Dedifferentiated amniotic fluid mesenchymal stem cell (primary cell): ENCODE data around the gene PREX1.
"Not testable (repeated sequence)": the region's sequence is repeated elsewhere in the genome, so short reads cannot be mapped to it uniquely, and the experiment has no call there.

Source experiments
- DNase-seq: peaks from one replicate; pipeline ENCODE4 v3.0.0-alpha.2; 2016; ENCODE audit errors: extremely low spot score

Gene PREX1

GRCh38 chr20:48826480-48826879 lies 1.3 kb downstream of the PREX1 start:
- DNase-seq: not testable (repeated sequence)

DNA sequence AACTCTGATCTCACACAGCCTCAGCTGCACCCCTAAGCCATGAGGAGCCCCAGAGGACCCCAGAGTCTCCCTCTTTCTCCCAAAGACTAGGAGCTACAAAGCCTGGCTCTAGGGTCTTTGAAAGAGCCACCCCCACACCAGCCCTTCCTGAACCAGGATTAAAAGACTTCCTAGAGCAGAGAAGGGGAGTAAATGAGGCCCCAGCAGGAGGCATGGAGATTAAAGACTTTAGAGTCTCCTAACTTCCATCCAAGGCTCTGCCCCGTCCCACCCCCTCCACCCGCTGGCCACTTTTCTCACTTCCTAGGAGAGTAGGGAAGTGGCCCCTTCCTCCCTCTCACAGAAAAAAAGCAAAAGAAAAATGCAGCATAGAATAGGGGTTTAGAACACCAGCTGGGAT lies 1.7 kb downstream of the PREX1 start:
- no peak for DNase-seq

DNA sequence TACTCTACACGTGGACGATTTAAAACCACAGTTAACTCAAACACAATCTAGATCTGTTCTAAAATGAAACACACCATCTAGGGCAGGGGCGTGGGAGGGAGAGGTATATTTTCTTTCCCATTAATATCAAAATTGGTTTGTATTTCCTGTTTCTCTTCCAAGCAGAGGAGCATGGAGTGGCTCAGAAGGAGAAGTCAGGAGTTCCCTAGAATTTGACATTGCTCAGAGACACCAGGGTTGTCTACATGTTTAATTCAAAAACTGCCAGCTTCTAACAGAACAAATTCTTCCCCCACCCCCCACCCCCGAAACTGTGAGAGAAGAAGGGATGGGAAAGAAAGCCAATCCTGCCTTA lies 2.3 kb downstream of the PREX1 start:
- no peak for DNase-seq

GRCh38 chr20:48824830-48825565 lies 2.8 kb downstream of the PREX1 start:
- DNase-seq: no peak

DNA sequence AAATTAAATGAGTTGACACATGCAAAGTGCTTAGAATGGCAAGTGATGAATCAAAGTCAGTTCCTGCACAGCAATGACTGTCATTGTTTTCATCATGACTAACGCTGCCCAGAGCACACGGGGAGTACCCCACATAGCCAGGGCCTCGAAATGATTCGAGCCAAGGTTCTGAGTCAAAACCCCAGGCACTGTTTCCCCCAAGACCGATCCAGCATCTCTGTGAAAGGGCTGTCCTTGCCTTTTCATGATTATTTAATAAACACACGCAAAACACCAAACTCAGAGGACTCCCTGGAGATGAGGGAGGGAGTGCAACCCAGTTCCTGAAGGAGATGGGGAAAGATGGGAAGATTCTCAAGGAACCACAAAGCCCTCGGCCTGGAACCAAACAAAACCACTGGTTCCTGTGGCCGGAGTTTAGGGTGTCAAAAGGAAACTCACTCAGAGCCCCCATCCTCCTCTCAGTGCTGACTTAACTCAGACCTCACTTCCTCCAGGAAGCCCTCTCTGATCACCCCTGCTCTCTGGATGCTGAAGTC lies 3.8 kb downstream of the PREX1 start:
- no peak for DNase-seq

GRCh38 chr20:48823476-48823875 lies 4.3 kb downstream of the PREX1 start:
- DNase-seq: no peak

DNA sequence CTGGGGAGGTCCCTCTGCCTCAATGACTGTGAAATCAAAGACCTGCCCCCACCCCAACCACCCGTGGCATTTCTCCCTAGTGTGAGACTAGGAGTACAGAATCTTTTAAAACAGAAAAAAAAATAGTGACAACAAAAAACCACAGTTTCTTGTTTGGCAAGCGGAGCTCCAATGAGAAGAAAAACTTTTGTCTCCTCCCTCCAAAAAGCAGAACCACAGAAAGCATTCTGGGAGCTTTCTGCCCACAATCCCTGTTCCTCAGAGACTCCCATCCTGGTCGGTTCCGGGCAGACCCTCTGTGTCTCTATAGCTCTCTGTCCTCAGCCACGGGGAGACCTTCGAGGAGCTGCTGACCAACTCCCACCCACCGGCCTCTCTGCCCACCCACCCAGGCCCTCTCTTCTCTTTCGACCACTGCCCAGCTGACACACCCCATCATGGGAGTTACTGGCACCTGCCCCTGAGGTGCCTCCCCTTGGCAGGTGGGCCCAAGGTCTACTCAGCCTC lies 4.9 kb downstream of the PREX1 start:
- DNase-seq: no peak

DNA sequence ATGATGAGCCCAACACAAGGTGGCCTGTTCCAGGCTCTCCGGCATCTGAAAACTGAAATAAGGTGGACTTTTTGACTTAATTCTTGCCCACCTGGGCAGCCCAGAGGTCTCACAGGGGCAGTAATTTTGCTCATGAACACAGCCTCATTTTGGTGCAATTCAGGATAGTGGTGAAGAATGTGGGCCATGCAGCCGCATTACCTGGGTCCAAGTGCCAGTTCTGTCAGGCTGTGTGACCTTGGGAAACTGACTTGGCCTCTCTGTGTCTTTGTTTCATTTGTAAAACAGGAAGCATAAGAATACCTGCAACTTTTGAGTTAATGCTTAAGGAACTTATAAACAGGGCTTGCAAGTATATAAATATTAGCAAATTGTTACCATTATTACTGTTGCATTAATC lies 5.6 kb downstream of the PREX1 start:
- DNase-seq: no peak

GRCh38 chr20:48821261-48821920 lies 6.4 kb downstream of the PREX1 start:
- no peak for DNase-seq

DNA sequence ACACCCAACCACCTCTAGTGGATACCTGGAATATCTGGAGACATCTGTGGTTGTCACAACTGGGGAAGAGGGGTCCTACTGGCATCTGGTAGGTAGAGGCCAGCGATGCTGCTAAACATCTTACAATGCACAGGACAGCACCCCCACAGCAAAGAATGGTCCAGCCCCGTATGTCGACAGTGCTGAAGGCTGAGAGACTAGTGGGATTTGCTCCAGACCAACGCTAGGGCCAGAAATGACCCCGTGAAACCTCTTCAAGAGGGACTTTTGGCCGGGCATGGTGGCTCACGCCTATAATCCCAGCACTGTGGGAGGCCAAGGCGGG lies 7.2 kb downstream of the PREX1 start:
- DNase-seq: no peak

- no peak for DNase-seq
Observed at GRCh38 chr20:48819821-48820648, 7.8 kb downstream of the PREX1 start.

GRCh38 chr20:48819089-48819488 lies 8.7 kb downstream of the PREX1 start:
- DNase-seq: no peak

GRCh38 chr20:48818481-48818987 lies 9.3 kb downstream of the PREX1 start:
- DNase-seq: no peak

DNA sequence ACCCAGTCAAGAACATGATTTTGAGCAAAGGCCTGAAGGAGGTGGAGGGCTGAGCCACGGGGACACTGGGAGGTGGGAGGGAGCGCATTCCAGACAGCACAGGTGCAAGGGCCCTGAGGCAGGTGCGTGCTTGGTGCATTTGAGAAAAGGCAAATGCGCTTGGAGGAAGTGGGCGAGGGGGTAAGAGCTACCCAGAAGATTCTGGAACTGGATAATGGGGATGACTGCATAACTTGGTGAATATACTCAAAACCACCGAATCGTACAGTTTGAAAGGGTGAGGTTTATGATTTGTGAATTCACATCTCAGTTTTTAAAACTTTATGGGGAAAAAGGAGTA lies 9.8 kb downstream of the PREX1 start:
- DNase-seq: no peak

GRCh38 chr20:48817367-48818030 lies 10.3 kb downstream of the PREX1 start:
- DNase-seq: no peak

- no peak for DNase-seq
Observed at GRCh38 chr20:48816282-48817205, 11.3 kb downstream of the PREX1 start.

DNA sequence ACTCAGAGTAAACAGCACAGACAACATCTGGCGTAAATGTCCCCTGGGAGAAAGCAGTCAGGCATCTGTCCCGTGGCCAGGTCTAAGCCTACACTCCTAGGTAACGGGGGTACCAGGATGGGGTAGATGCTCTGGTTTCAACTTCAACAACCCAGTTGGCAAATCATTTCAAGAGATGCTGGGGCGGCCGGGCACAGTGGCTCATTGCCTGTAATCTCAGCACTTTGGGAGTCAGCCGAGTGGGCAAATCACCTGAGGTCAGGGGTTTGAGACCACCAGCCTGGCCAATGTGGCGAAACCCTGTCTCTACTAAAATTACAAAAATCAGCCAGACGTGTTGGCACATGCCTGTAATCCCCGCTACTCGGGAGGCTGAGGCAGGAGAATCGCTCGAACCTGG lies 12.3 kb downstream of the PREX1 start:
- no peak for DNase-seq

GRCh38 chr20:48814633-48815032 lies 13.2 kb downstream of the PREX1 start:
- no peak for DNase-seq

DNA sequence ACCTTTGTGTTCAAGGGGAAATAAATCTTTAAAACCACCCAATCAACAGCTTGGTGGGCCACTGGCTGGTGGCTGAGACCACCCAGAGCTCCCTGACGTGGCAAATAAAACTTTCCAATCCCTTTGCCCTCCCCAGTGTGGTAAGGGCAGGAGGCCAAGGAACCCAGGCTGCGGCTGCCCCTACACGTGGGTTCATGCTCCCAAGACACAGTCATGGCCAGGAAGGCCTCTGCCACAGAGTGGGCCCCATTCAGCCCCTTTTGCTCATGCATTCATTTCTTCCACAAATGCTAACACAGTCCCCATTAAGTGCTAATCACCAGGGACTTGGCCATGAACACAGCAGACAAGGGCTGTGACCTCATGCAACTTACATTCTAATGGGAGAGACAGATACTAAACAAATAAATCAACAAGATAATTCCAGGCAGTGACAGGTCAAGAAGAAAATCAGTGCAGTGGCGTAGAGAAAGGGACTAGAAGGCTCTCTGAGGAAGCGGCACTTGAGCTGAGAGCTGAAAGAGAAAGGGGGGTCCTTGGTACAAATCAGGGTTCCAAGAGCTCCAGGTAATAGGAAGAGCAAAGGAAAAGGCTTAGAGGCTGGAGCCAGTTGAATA lies 13.8 kb downstream of the PREX1 start:
- DNase-seq: no peak

DNA sequence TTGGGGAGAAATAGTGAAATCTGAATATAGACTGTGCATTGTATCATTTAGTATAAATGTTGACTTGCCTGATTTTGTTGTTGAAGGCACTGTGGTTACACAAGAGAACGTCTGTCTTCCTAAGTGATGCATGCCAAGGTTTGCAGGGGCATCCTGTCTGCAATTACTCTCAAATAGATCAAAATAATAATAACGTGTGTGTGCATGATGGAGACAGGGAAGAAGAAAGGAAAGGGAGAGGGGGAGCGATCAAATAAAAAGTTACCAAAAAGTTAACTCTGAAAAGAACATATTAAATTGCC lies 14.4 kb downstream of the PREX1 start:
- no peak for DNase-seq
